Midbrain (tissue), 1 donor: ENCODE data around the gene SCP2.
"Not testable (repeated sequence)": the region's sequence is repeated elsewhere in the genome, so short reads cannot be mapped to it uniquely, and the experiment has no call there.

ENCODE experiments used
- DNase-seq: peaks from one replicate; lab custom pipeline; 2025; lab: John Stamatoyannopoulos, UW

SCP2 gene

GRCh38 chr1:52969234-52969633, 42.2 kb downstream of the SCP2 start:
- DNase-seq: not testable (repeated sequence)

- no peak for DNase-seq
These were observed 43.1 kb downstream of the SCP2 start for GRCh38 chr1:52970149-52970548.

DNA sequence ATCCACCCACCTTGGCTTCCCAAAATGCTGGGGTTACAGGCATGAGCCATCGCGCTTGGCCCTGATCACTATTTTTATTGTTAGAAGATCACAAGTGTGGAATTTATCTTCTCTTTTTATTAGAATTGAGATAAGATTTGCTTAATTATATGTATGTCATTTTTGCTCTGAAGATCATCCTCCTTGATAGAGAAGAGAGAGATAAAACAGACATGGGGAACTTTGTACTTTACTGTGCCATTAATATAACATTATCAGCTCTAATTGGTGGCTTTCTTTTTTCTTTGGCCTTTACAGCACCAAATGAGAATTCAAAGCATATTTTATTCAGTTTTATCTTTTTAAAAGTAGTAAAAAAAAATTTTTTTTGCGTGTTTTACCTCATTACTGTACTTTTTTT, 46.8 kb downstream of the SCP2 start:
- no peak for DNase-seq

GRCh38 chr1:52976183-52977035, 49.3 kb downstream of the SCP2 start:
- DNase-seq: no peak

- DNase-seq: no peak
These were observed 51.0 kb downstream of the SCP2 start for GRCh38 chr1:52978045-52978444.

DNA sequence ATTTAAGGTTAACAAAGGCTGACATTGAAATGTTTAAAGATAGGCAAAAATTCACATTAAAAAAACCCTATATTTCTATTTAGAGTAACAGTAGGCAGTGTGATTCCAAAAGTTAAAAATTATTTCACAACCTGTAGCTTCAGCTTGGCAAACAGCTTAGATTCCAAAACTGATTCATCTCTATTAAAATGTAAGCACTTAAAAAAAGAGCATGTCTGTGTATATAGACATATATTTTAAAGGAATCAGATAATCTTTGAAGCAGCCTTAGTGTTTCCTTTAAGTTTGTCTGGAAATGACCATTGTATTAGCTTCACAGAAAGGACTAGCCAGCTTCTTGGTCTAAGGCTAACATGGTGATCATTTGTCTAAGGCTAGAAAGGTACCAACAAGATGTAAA, 65.7 kb downstream of the SCP2 start:
- DNase-seq: not testable (repeated sequence)

- DNase-seq: no peak
These were observed 67.6 kb downstream of the SCP2 start for GRCh38 chr1:52994656-52995055.

DNA sequence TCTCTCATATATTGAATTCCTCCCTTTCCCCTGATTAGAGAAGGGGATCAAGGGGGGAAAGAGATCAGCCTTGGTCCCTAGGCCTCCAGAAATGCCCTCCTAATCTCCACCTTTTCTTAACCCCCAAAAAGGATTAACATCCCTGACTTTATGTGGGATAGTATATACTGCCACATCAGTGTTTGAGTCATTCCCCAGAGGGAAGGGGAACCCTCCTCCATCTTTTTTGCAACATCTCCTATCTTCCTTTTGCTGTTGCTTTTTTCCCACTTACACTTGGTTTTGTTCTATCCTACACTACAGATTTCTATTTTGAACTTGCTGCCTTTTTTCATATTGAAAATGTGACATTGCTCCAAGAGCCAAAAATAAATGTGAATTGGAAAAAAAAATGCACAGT, 69.6 kb downstream of the SCP2 start:
- DNase-seq: no peak

- DNase-seq: no peak
These were observed 74.1 kb downstream of the SCP2 start for GRCh38 chr1:53001128-53001527.

DNA sequence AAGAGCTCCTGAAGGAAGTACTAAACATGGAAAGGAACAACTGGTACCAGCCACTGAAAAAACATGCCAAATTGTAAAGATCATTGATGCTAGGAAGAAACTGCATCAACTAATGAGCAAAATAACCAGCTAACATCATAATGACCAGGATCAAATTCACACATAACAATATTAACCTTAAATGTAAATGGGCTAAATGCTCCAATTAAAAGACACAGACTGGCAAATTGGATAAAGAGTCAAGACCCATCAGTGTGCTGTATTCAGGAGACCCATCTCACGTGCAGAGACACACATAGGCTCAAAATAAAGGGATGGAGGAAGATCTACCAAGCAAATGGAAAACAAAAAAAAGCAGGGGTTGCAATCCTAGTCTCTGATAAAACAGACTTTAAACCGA, 79.5 kb downstream of the SCP2 start:
- not testable (repeated sequence) for DNase-seq

- not testable (repeated sequence) for DNase-seq
These were observed 83.2 kb downstream of the SCP2 start for GRCh38 chr1:53010247-53010646.

- no peak for DNase-seq
These were observed 84.1 kb downstream of the SCP2 start for GRCh38 chr1:53011175-53011574.

GRCh38 chr1:53014791-53015507, 87.9 kb downstream of the SCP2 start:
- peak; percentile 78 for DNase-seq

- DNase-seq: no peak
These were observed 88.4 kb downstream of the SCP2 start for GRCh38 chr1:53015508-53015860.

GRCh38 chr1:53016705-53017104, 89.6 kb downstream of the SCP2 start:
- DNase-seq: no peak

GRCh38 chr1:53020588-53020987, 93.5 kb downstream of the SCP2 start:
- DNase-seq: no peak

- no peak for DNase-seq
These were observed 95.1 kb downstream of the SCP2 start for GRCh38 chr1:53022179-53022578.

DNA sequence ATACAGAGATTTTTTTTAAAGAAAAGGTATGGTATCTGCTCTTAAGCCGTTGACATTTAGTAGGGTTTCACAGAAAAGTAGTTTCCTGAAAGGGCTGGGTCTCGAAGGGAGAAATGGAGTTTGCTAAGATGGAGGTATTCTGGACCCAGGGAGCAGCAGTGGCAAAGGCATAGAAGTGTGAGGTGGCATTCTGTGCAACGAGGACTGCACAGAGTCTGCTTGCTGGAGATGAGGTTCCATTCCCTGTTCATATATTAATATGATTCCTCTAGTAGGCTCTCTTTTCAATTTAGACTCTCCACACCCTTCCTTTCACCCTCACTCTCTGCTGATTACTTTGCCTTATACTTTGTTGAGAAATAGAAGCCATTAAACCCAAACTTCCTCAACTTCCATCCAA, 96.5 kb downstream of the SCP2 start:
- DNase-seq: no peak

GRCh38 chr1:53024117-53024516, 97.0 kb downstream of the SCP2 start:
- DNase-seq: no peak

DNA sequence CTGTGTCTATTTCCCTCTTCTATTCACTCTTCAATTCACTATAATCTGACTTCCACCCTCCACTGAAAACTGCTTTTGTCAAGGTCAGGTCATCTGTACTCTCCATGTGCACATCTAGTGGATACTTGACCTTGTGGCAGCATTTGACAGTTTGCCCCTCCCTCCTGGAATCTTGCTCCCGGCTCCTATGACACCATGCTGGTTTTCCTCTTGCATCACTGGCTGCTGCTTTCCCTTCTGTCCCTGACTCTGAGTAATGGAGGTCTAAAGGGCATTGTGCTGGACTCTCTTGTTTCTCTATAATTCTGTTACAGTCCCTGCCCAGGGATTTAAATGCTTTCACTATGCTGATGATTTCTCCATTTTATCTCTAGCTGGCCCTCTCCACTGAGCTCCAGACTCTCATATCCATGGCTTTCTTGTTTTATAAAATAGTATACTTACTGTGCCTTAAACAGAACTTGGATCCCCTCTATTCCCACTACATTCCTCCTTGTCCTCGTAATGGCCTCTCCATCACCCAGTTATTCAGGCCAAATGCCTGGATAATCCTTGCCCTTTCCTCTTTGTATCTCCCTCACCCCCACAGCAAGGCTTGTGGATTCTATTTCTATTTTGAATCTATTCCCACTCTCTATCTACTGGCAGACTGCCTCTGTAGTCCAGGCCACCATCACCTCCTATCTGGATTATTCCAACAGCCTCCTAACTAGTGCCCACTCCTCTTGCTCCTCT, 98.1 kb downstream of the SCP2 start:
- no peak for DNase-seq

- no peak for DNase-seq
These were observed 98.7 kb downstream of the SCP2 start for GRCh38 chr1:53025769-53026112.

DNA sequence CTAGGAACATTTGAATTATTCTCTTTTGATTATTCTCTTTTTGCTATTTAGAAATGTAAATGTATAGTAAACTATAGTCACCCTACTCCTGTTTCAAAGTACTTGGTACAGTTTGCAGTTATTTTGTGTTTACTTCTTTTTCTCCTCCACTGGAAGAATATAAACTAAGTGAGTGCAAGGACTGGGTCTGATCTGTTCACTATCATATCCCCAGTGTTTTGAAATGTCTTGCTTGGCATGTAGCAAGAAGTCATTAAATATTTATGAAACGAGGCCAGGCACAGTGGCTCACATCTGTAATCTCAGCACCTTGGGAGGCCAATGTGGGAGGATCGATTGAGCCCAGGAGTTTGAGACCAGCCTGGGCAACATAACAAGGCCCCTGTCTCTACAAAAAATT, 99.2 kb downstream of the SCP2 start:
- no peak for DNase-seq

DNA sequence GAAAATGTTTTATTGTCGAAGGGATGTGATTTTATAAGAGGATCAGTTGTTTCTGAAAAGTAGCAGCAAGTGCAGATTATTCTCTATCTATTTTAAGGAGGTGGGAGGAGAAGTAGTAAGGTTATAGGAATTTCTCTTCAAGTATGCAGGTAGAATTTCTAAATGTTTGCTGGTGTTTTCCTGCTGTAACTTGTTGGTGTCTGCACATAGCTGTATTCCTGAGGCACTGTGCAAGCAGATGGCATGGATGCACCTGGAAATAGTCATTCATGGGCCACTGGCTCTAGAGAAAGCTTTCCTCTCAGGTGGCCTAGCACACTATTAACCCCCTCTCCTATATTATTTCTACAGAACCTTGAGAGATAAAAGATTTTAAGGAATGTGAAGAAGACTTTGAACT, 104.7 kb downstream of the SCP2 start:
- no peak for DNase-seq
